Measurements from ENCODE around the gene EDIL3. TPM values are rescaled to one million over a fixed set of nuclear protein-coding genes. Genes with fewer than 3 reads are reported as not detected.

Gene EDIL3
- total RNA-seq, 4 donors from 2014 or later: 0.20 to 1.5 (median 0.75) TPM

- DNase-seq: no peak
- TF ChIP-seq POLR2A (IDR thresholded peaks at IDR 0.05): no peak
These were observed 460.5 kb downstream of the EDIL3 start for GRCh38 chr5:83924171-83924570.

GRCh38 chr5:83922699-83923098 lies 462.0 kb downstream of the EDIL3 start:
- no peak overlapping the region for H3K27ac ChIP-seq
- peaks cover 0 to 4% (median 0%) of the 10 kb centered on the region in 3 donors for H3K9me3 ChIP-seq
- H3K4me1 ChIP-seq: no peaks in the 10 kb centered on the region
- in situ Hi-C loops (cut with MboI; ENCODE audit: low sequenced_read_pairs in 4 of 4): no loop called here
- ATAC-seq: no peak
- no peak for TF ChIP-seq CTCF (IDR thresholded peaks at IDR 0.05 in 4 of 5, conservative IDR thresholded peaks at IDR 0.05 in 1 of 5)
- no peak for TF ChIP-seq POLR2A (IDR thresholded peaks at IDR 0.05)
- no peak for DNase-seq
- H3K36me3 ChIP-seq: no peaks in the 10 kb centered on the region
- intact Hi-C loops (cut with DNase I; ENCODE audit: low total_unique reads): no loop called here
- H3K4me3 ChIP-seq: no peak overlapping the region
- no peaks in the 10 kb centered on the region for H3K27me3 ChIP-seq

More at GRCh38 chr5:83924171-83924570, 460.5 kb downstream of the EDIL3 start:
- in situ Hi-C loops (cut with MboI; ENCODE audit: low sequenced_read_pairs in 4 of 4): no loop called here
- Histone ChIP-seq H3K4me3 (no peak overlapping the region), H3K36me3 (no peaks in the 10 kb centered on the region), H3K27me3 (no peaks in the 10 kb centered on the region), H3K27ac (no peak overlapping the region), H3K9me3 (peaks cover 0 to 4% (median 0%) of the 10 kb centered on the region in 3 donors), H3K4me1 (no peaks in the 10 kb centered on the region)
- ATAC-seq: no peak
- intact Hi-C loops (cut with DNase I; ENCODE audit: low total_unique reads): no loop called here

- DNase-seq (no peak), ATAC-seq (no peak)
- intact Hi-C loops (cut with DNase I; ENCODE audit: low total_unique reads) (no loop called here), in situ Hi-C loops (cut with MboI; ENCODE audit: low sequenced_read_pairs in 4 of 4) (no loop called here)
- no peaks in the 10 kb centered on the region for H3K36me3 ChIP-seq
- H3K4me3 ChIP-seq: no peak overlapping the region
- no peaks in the 10 kb centered on the region for H3K4me1 ChIP-seq
- TF ChIP-seq POLR2A (IDR thresholded peaks at IDR 0.05): no peak
- TF ChIP-seq CTCF (IDR thresholded peaks at IDR 0.05 in 4 of 5, conservative IDR thresholded peaks at IDR 0.05 in 1 of 5): no peak
- no peaks in the 10 kb centered on the region for H3K27me3 ChIP-seq
- H3K9me3 ChIP-seq: peaks cover 0 to 4% (median 0%) of the 10 kb centered on the region in 3 donors
- H3K27ac ChIP-seq: no peak overlapping the region
These were observed 462.9 kb downstream of the EDIL3 start for GRCh38 chr5:83921666-83922193.

GRCh38 chr5:83919071-83920041 lies 465.3 kb downstream of the EDIL3 start:
- Histone ChIP-seq H3K27me3 (no peaks in the 10 kb centered on the region), H3K9me3 (peaks cover 0 to 4% (median 0%) of the 10 kb centered on the region in 3 donors), H3K4me1 (no peaks in the 10 kb centered on the region), H3K27ac (no peak overlapping the region), H3K4me3 (no peak overlapping the region), H3K36me3 (no peaks in the 10 kb centered on the region)
- intact Hi-C loops (cut with DNase I; ENCODE audit: low total_unique reads): no loop called here
- in situ Hi-C loops (cut with MboI; ENCODE audit: low sequenced_read_pairs in 4 of 4): no loop called here
- TF ChIP-seq CTCF (IDR thresholded peaks at IDR 0.05 in 4 of 5, conservative IDR thresholded peaks at IDR 0.05 in 1 of 5) (no peak), POLR2A (IDR thresholded peaks at IDR 0.05) (no peak)
- ATAC-seq (no peak), DNase-seq (no peak)

GRCh38 chr5:83917261-83917908 lies 467.3 kb downstream of the EDIL3 start:
- in situ Hi-C loops (cut with MboI; ENCODE audit: low sequenced_read_pairs in 4 of 4): no loop called here
- intact Hi-C loops (cut with DNase I; ENCODE audit: low total_unique reads): no loop called here

More at GRCh38 chr5:83917261-83917908, 467.3 kb downstream of the EDIL3 start:
- DNase-seq (no peak), ATAC-seq (no peak)
- Histone ChIP-seq H3K4me1 (no peaks in the 10 kb centered on the region), H3K27ac (no peak overlapping the region), H3K27me3 (no peaks in the 10 kb centered on the region), H3K36me3 (no peaks in the 10 kb centered on the region), H3K4me3 (no peak overlapping the region), H3K9me3 (no peaks in the 10 kb centered on the region)
- no peak for TF ChIP-seq CTCF (IDR thresholded peaks at IDR 0.05 in 4 of 5, conservative IDR thresholded peaks at IDR 0.05 in 1 of 5)
- no peak for TF ChIP-seq POLR2A (IDR thresholded peaks at IDR 0.05)
